Measurements from ENCODE around the gene SULT1A1.

Gene SULT1A1

GRCh38 chr16:28607116-28607623 lies 2.7 kb downstream of the SULT1A1 start:
- H3K9me2 ChIP-seq (replicated peaks; ENCODE audit: control insufficient read depth, low read length) = no peaks in the 10 kb centered on the region
- H3F3A ChIP-seq (ENCODE audit: control insufficient read depth, insufficient read depth) = peaks cover 18% of the 10 kb centered on the region
- peaks cover 12% of the 10 kb centered on the region for H3K4me1 ChIP-seq (ENCODE audit: control insufficient read depth, low read length)
- no peaks in the 10 kb centered on the region for H3K9me3 ChIP-seq (ENCODE audit: control insufficient read depth, insufficient read depth, low read length)
- H3K27ac ChIP-seq (ENCODE audit: low read depth, low read length) = no peak overlapping the region
- peaks cover 35% of the 10 kb centered on the region for H3K36me3 ChIP-seq (ENCODE audit: control insufficient read depth, low read length)
- H3K4me3 ChIP-seq (ENCODE audit: low read length) = no peak overlapping the region
- H4K20me1 ChIP-seq (ENCODE audit: control insufficient read depth, insufficient read depth, low read depth, low read length) = no peaks in the 10 kb centered on the region
- H3K79me2 ChIP-seq (ENCODE audit: control insufficient read depth, low read length) = peaks cover 11% of the 10 kb centered on the region
- no peaks in the 10 kb centered on the region for H3K27me3 ChIP-seq (ENCODE audit: control insufficient read depth, low read length)
- TF ChIP-seq EZH2phosphoT487 (IDR thresholded peaks at IDR 0.05; ENCODE audit: borderline replicate concordance, low read length) (no peak), CTCF (IDR thresholded peaks at IDR 0.05; ENCODE audit: low read depth, low read length, poor library complexity, severe bottlenecking) (no peak)
- H3K4me2 ChIP-seq (ENCODE audit: low read length) = no peak overlapping the region

GRCh38 chr16:28606291-28607115 lies 3.3 kb downstream of the SULT1A1 start:
- Histone ChIP-seq H3K27me3 (ENCODE audit: control insufficient read depth, low read length) (no peaks in the 10 kb centered on the region), H3K4me1 (ENCODE audit: control insufficient read depth, low read length) (peaks cover 12% of the 10 kb centered on the region), H3K36me3 (ENCODE audit: control insufficient read depth, low read length) (peaks cover 35% of the 10 kb centered on the region), H3K27ac (ENCODE audit: low read depth, low read length) (no peak overlapping the region), H3K4me2 (ENCODE audit: low read length) (no peak overlapping the region), H3K4me3 (ENCODE audit: low read length) (no peak overlapping the region), H3K79me2 (ENCODE audit: control insufficient read depth, low read length) (peaks cover 11% of the 10 kb centered on the region), H3K9me2 (replicated peaks; ENCODE audit: control insufficient read depth, low read length) (no peaks in the 10 kb centered on the region), H4K20me1 (ENCODE audit: control insufficient read depth, insufficient read depth, low read depth, low read length) (no peaks in the 10 kb centered on the region), H3F3A (ENCODE audit: control insufficient read depth, insufficient read depth) (peaks cover 18% of the 10 kb centered on the region), H3K9me3 (ENCODE audit: control insufficient read depth, insufficient read depth, low read length) (no peaks in the 10 kb centered on the region)
- TF ChIP-seq EZH2phosphoT487 (IDR thresholded peaks at IDR 0.05; ENCODE audit: borderline replicate concordance, low read length) (no peak), CTCF (IDR thresholded peaks at IDR 0.05; ENCODE audit: low read depth, low read length, poor library complexity, severe bottlenecking) (no peak)

GRCh38 chr16:28604186-28604565 lies 5.7 kb downstream of the SULT1A1 start:
- H3K4me2 ChIP-seq (ENCODE audit: low read length) = no peak overlapping the region
- no peaks in the 10 kb centered on the region for H3K9me2 ChIP-seq (replicated peaks; ENCODE audit: control insufficient read depth, low read length)
- peaks cover 18% of the 10 kb centered on the region for H3K36me3 ChIP-seq (ENCODE audit: control insufficient read depth, low read length)
- no peaks in the 10 kb centered on the region for H3K27me3 ChIP-seq (ENCODE audit: control insufficient read depth, low read length)
- no peaks in the 10 kb centered on the region for H3K9me3 ChIP-seq (ENCODE audit: control insufficient read depth, insufficient read depth, low read length)
- peaks cover 18% of the 10 kb centered on the region for H3F3A ChIP-seq (ENCODE audit: control insufficient read depth, insufficient read depth)
- H3K4me3 ChIP-seq (ENCODE audit: low read length) = no peak overlapping the region
- H3K79me2 ChIP-seq (ENCODE audit: control insufficient read depth, low read length) = no peaks in the 10 kb centered on the region
- H3K4me1 ChIP-seq (ENCODE audit: control insufficient read depth, low read length) = peaks cover 12% of the 10 kb centered on the region
- no peak overlapping the region for H3K27ac ChIP-seq (ENCODE audit: low read depth, low read length)
- no peaks in the 10 kb centered on the region for H4K20me1 ChIP-seq (ENCODE audit: control insufficient read depth, insufficient read depth, low read depth, low read length)
- no peak for TF ChIP-seq CTCF (IDR thresholded peaks at IDR 0.05; ENCODE audit: low read depth, low read length, poor library complexity, severe bottlenecking)
